ENCODE results near the gene TRIM25. TPM values are rescaled to one million over a fixed set of nuclear protein-coding genes. Genes with fewer than 3 reads are reported as not detected.

The TRIM25 gene
- total RNA-seq, 1 experiment from 2014 or later, result 85.6 TPM

DNA sequence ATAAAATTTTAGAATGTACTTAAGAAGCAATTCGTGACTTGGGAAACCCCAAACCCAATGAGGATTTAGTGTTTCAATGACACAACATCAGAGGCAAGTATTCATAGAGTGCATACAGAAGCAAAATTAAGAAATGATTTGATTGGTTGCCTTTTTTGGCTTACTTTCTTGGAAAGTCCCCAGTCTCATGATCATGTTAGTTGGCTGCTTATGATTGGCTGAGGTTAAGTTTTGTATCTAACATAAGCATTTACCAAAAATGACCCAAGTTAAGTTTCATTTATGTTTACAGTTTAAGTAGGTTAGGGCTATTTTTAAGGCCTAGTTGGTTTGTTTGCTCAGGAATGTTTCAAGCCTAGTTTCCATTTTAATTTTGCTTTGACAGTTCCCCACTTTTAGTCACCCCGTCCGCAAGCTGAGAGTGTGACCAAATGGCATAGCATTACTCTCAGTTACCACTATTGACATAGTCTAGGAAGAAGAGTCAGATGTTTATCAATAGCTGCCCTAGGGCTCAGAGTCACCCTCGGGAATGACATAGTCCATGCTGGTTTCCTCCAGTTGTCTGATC is 43.7 kb downstream of the TRIM25 start:
- POLR2A ChIA-PET, result no interaction called here
- TF ChIP-seq, protein P1, sequence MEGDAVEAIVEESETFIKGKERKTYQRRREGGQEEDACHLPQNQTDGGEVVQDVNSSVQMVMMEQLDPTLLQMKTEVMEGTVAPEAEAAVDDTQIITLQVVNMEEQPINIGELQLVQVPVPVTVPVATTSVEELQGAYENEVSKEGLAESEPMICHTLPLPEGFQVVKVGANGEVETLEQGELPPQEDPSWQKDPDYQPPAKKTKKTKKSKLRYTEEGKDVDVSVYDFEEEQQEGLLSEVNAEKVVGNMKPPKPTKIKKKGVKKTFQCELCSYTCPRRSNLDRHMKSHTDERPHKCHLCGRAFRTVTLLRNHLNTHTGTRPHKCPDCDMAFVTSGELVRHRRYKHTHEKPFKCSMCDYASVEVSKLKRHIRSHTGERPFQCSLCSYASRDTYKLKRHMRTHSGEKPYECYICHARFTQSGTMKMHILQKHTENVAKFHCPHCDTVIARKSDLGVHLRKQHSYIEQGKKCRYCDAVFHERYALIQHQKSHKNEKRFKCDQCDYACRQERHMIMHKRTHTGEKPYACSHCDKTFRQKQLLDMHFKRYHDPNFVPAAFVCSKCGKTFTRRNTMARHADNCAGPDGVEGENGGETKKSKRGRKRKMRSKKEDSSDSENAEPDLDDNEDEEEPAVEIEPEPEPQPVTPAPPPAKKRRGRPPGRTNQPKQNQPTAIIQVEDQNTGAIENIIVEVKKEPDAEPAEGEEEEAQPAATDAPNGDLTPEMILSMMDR (IDR thresholded peaks at IDR 0.05; ENCODE audit: insufficient read depth in 1 of 2, low read depth in 1 of 2, low read length in 1 of 2, severe bottlenecking in 1 of 2, unreplicated experiment in 1 of 2), result no peak

DNA sequence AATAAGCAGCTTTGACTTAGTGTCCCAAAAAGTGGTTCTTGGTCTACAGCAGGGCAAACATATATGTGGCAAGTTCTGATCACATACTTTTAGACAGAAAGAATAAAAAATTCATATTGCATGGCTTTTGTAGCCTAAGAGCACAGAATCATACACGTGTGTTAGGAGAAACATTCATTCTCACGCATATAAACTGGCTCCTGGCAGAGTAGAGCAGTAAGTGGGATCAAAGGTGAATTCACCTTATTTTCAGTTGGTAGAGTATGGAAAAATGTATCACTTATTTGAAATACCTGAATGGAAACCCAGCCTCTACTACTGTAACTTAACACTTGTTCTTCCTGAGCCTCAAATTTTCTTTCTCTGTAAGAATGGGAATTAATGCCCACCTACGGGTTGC is 45.1 kb downstream of the TRIM25 start:
- Mint-ChIP-seq H3K4me3 (ENCODE audit: unreplicated experiment) (no peak overlapping the region), H3K27me3 (ENCODE audit: insufficient read depth, unreplicated experiment) (no peaks in the 10 kb centered on the region), H3K27ac (ENCODE audit: unreplicated experiment) (no peak overlapping the region), H3K9me3 (ENCODE audit: unreplicated experiment) (no peaks in the 10 kb centered on the region), H3K4me1 (ENCODE audit: low read depth, unreplicated experiment) (no peaks in the 10 kb centered on the region), H3K36me3 (ENCODE audit: insufficient read depth, unreplicated experiment) (peaks cover 5% of the 10 kb centered on the region)
- CTCF ChIA-PET, result no interaction called here
- intact Hi-C loops (cut with micrococcal nuclease; ENCODE audit: unreplicated experiment), result loop anchor here (5.0 kb wide), 1 partner anchor 74 kb away; no protein-coding TSS in a partner anchor
- POLR2A ChIA-PET, result no interaction called here
- Histone ChIP-seq H3K36me3 (ENCODE audit: control insufficient read depth, insufficient read depth, low read length) (no peaks in the 10 kb centered on the region), H3K4me1 (0 out of 2 replicates have a peak, but pooled peaks cover 6% of the 10 kb centered on the region), H3K27me3 (replicated peaks; ENCODE audit: control insufficient read depth, insufficient read depth, low read length) (no peaks in the 10 kb centered on the region), H3K4me3 (ENCODE audit: low read depth, low read length) (no peak overlapping the region), H3K9me3 (no peaks in the 10 kb centered on the region)
- no peak for DNase-seq
- TF ChIP-seq, protein P1 (IDR thresholded peaks at IDR 0.05; ENCODE audit: insufficient read depth in 1 of 2, low read depth in 1 of 2, low read length in 1 of 2, severe bottlenecking in 1 of 2, unreplicated experiment in 1 of 2), result no peak
- BruUV-seq (replicated peaks), result no TSS peak

More for the DNA sequence above, 43.7 kb downstream of the TRIM25 start:
- Histone ChIP-seq H3K36me3 (ENCODE audit: control insufficient read depth, insufficient read depth, low read length) (no peaks in the 10 kb centered on the region), H3K9me3 (no peaks in the 10 kb centered on the region), H3K27me3 (replicated peaks; ENCODE audit: control insufficient read depth, insufficient read depth, low read length) (no peaks in the 10 kb centered on the region), H3K4me3 (ENCODE audit: low read depth, low read length) (no peak overlapping the region), H3K4me1 (0 out of 2 replicates have a peak, but pooled peaks cover 6% of the 10 kb centered on the region)
- Mint-ChIP-seq H3K4me1 (ENCODE audit: low read depth, unreplicated experiment) (no peaks in the 10 kb centered on the region), H3K9me3 (ENCODE audit: unreplicated experiment) (no peaks in the 10 kb centered on the region), H3K4me3 (ENCODE audit: unreplicated experiment) (no peak overlapping the region), H3K36me3 (ENCODE audit: insufficient read depth, unreplicated experiment) (peaks cover 5% of the 10 kb centered on the region), H3K27ac (ENCODE audit: unreplicated experiment) (no peak overlapping the region), H3K27me3 (ENCODE audit: insufficient read depth, unreplicated experiment) (no peaks in the 10 kb centered on the region)
- no peak for DNase-seq
- no TSS peak for BruUV-seq (replicated peaks)
- CTCF ChIA-PET, result no interaction called here
- intact Hi-C loops (cut with micrococcal nuclease; ENCODE audit: unreplicated experiment), result no loop called here

DNA sequence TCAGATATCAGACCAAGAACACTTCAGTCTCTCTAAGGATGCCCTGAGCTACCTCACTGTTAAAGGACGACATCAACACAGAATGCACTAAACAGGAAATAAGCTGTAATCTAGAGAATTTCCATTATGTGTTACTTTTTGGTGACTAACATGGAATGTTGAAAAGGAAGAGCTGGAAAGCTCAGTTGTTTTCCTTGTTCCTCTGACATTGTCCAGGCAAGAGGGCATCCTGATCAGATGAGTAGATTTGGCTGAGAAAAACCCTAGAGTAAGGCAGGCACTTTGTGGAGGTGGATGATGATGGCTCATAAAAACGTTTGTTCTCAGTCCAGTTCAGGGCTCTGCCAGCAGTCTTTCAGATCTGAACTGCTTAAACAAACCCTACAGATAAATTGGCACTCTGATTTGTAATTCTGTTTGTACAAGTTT is 45.9 kb downstream of the TRIM25 start:
- no peak overlapping the region for H3K4me3 Mint-ChIP-seq (ENCODE audit: unreplicated experiment)
- H3K27me3 Mint-ChIP-seq (ENCODE audit: insufficient read depth, unreplicated experiment), result no peaks in the 10 kb centered on the region
- H3K27me3 ChIP-seq (replicated peaks; ENCODE audit: control insufficient read depth, insufficient read depth, low read length), result no peaks in the 10 kb centered on the region
- H3K27ac Mint-ChIP-seq (ENCODE audit: unreplicated experiment), result no peak overlapping the region
- 0 out of 2 replicates have a peak, but pooled peaks cover 6% of the 10 kb centered on the region for H3K4me1 ChIP-seq
- no peaks in the 10 kb centered on the region for H3K36me3 ChIP-seq (ENCODE audit: control insufficient read depth, insufficient read depth, low read length)
- no peak overlapping the region for H3K4me3 ChIP-seq (ENCODE audit: low read depth, low read length)
- TF ChIP-seq, protein P1 (IDR thresholded peaks at IDR 0.05; ENCODE audit: insufficient read depth in 1 of 2, low read depth in 1 of 2, low read length in 1 of 2, severe bottlenecking in 1 of 2, unreplicated experiment in 1 of 2), result no peak
- H3K9me3 ChIP-seq, result no peaks in the 10 kb centered on the region
- POLR2A ChIA-PET, result interaction anchor here (0.8 kb wide), 1 partner anchor 46 kb away, joined by 4 read pairs; the partner anchor contains the start of gene TRIM25
- peaks cover 5% of the 10 kb centered on the region for H3K36me3 Mint-ChIP-seq (ENCODE audit: insufficient read depth, unreplicated experiment)
- no peak for DNase-seq
- CTCF ChIA-PET, result no interaction called here
- H3K9me3 Mint-ChIP-seq (ENCODE audit: unreplicated experiment), result no peaks in the 10 kb centered on the region
- H3K4me1 Mint-ChIP-seq (ENCODE audit: low read depth, unreplicated experiment), result no peaks in the 10 kb centered on the region
- intact Hi-C loops (cut with micrococcal nuclease; ENCODE audit: unreplicated experiment), result loop anchor here (5.0 kb wide), 1 partner anchor 74 kb away; no protein-coding TSS in a partner anchor
- BruUV-seq (replicated peaks), result no TSS peak
